NT2/D1 (cell line): ENCODE measurements around the gene COX17.
"Not testable (repeated sequence)": the region's sequence is repeated elsewhere in the genome, so short reads cannot be mapped to it uniquely, and the experiment has no call there.

Experiments
- SUZ12 ChIP-seq: IDR thresholded peaks from 2 replicates; pipeline ENCODE4 v1.6.1; 2011; ENCODE audit not compliant: insufficient read length, insufficient read depth; ENCODE audit errors: extremely low read depth
- YY1 ChIP-seq: IDR thresholded peaks from 2 replicates; pipeline ENCODE4 v1.6.1; 2011; ENCODE audit not compliant: insufficient read length, insufficient read depth

- not testable (repeated sequence) for TF ChIP-seq SUZ12, YY1
These were observed 1.0 kb upstream of the COX17 start for GRCh38 chr3:119678209-119678608.
